ENCODE measurements around the gene ANO6. TPM values are rescaled to one million over a fixed set of nuclear protein-coding genes. Genes with fewer than 3 reads are reported as not detected.

The ANO6 gene
- polyA plus RNA-seq, 1 donor (not counting 4 experiments of a cell fraction or from before 2014, with no cell fraction given): 64.3 TPM

DNA sequence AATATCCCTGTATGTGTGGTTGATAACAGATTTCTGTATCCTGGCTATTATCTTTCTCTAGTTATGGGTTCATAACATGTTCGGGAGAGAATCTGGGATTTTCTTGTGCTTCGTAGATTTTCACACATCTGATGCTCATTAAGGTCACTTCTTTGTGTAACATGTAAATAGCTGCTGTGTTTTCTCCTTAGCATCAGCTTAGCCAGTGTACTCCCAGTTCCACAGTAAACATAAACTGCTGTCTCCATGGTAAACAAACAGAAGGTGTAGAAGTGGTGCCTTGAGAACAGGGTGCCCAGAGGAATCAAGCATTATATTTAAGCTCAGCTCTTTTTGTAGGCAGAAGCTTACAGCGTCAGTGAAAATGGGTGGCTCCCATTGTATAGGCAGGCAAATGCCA lies 88.0 kb downstream of the ANO6 start:
- dilution Hi-C loops (cut with MboI; ENCODE audit: extremely low pct_ligation_motif_present, low sequenced_read_pairs): no loop called here
- peaks cover 56% of the 10 kb centered on the region for H3K79me2 ChIP-seq (ENCODE audit: control insufficient read depth, insufficient read depth, low read length)
- peaks cover 18% of the 10 kb centered on the region for H3K4me1 ChIP-seq (ENCODE audit: control insufficient read depth, extremely low read depth, insufficient read depth, low read length)

DNA sequence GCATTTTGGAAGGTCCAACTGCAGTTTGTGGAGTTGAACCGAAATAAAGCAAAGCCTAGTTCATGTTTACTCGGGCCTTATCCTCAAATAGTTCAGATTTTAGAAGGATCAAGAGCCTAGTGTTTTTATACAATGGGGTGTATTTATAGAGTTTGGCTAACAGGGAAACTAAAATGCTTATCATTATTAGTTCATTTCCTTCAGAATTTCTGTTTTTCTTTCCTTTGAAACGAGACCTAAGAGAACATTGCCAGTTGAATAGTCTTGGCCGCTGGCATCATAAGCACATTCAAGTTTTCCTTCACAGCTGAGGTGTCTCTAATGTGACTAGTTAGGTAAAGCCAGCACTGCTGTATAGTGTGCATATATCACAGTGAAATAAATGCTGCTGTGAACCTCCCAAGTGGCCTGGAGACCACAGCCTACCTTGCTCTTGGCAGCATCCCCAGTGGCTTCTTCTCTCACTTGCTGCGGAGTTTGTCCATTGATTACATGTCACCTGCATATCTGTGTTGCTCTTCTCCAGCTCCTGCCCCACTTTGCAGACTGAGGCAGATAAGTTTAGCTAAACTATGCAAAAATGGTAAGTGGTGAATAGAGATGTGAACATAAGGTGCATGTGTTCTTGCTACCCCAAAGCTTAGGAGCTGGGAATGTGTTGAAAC lies 88.8 kb downstream of the ANO6 start:
- H3K27ac ChIP-seq (ENCODE audit: control insufficient read depth, insufficient read depth, low read length): no peak overlapping the region
- dilution Hi-C loops (cut with MboI; ENCODE audit: extremely low pct_ligation_motif_present, low sequenced_read_pairs): no loop called here
- no peak overlapping the region for H2AFZ ChIP-seq (ENCODE audit: control insufficient read depth, low read length)
- no peaks in the 10 kb centered on the region for H3K9me3 ChIP-seq (ENCODE audit: control insufficient read depth, low read depth, low read length)
- H3K9me1 ChIP-seq (ENCODE audit: control insufficient read depth, extremely low read depth, insufficient read depth, low read length): no peaks in the 10 kb centered on the region
- H3K27me3 ChIP-seq (ENCODE audit: control insufficient read depth, extremely low read depth, insufficient read depth, low read length): no peaks in the 10 kb centered on the region
- H4K20me1 ChIP-seq (ENCODE audit: control insufficient read depth, extremely low read depth, insufficient read depth, low read length): no peaks in the 10 kb centered on the region
- TF ChIP-seq, protein P1, sequence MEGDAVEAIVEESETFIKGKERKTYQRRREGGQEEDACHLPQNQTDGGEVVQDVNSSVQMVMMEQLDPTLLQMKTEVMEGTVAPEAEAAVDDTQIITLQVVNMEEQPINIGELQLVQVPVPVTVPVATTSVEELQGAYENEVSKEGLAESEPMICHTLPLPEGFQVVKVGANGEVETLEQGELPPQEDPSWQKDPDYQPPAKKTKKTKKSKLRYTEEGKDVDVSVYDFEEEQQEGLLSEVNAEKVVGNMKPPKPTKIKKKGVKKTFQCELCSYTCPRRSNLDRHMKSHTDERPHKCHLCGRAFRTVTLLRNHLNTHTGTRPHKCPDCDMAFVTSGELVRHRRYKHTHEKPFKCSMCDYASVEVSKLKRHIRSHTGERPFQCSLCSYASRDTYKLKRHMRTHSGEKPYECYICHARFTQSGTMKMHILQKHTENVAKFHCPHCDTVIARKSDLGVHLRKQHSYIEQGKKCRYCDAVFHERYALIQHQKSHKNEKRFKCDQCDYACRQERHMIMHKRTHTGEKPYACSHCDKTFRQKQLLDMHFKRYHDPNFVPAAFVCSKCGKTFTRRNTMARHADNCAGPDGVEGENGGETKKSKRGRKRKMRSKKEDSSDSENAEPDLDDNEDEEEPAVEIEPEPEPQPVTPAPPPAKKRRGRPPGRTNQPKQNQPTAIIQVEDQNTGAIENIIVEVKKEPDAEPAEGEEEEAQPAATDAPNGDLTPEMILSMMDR (optimal IDR thresholded peaks at IDR 0.05 in 1 of 3, IDR thresholded peaks at IDR 0.05 in 1 of 3, conservative IDR thresholded peaks at IDR 0.05 in 1 of 3; ENCODE audit: extremely low read depth in 1 of 3, insufficient read depth in 2 of 3, low read length in 3 of 3): no peak
- TF ChIP-seq EZH2 (IDR thresholded peaks at IDR 0.05; ENCODE audit: low read length): no peak
- H3K4me3 ChIP-seq (ENCODE audit: control insufficient read depth in 2 of 3, extremely low read depth in 1 of 3, insufficient read depth in 2 of 3, low read depth in 1 of 3, low read length in 3 of 3): no peak overlapping the region
- H3K4me2 ChIP-seq (ENCODE audit: control insufficient read depth, extremely low read depth, insufficient read depth, low read depth, low read length): no peak overlapping the region
- H3K36me3 ChIP-seq (ENCODE audit: control insufficient read depth in 2 of 2, extremely low read depth in 1 of 2, insufficient read depth in 2 of 2, low read length in 2 of 2): peaks cover 0 to 8% of the 10 kb centered on the region in 2 experiments
- DNase-seq (ENCODE audit: low read depth, low spot score) (no peak), FAIRE-seq (no peak)
- H3K9ac ChIP-seq (ENCODE audit: control insufficient read depth, extremely low read depth, insufficient read depth, low read length): no peak overlapping the region
- peaks cover 10% of the 10 kb centered on the region for H3K4me1 ChIP-seq (ENCODE audit: control insufficient read depth, extremely low read depth, insufficient read depth, low read length)
- H3K79me2 ChIP-seq (ENCODE audit: control insufficient read depth, insufficient read depth, low read length): peaks cover 56% of the 10 kb centered on the region

More for the DNA sequence above, 88.0 kb downstream of the ANO6 start:
- H3K27me3 ChIP-seq (ENCODE audit: control insufficient read depth, extremely low read depth, insufficient read depth, low read length): no peaks in the 10 kb centered on the region
- DNase-seq (ENCODE audit: low read depth, low spot score) (no peak), FAIRE-seq (no peak)
- H3K4me2 ChIP-seq (ENCODE audit: control insufficient read depth, extremely low read depth, insufficient read depth, low read depth, low read length): no peak overlapping the region
- TF ChIP-seq, protein P1 (optimal IDR thresholded peaks at IDR 0.05 in 1 of 3, IDR thresholded peaks at IDR 0.05 in 1 of 3, conservative IDR thresholded peaks at IDR 0.05 in 1 of 3; ENCODE audit: extremely low read depth in 1 of 3, insufficient read depth in 2 of 3, low read length in 3 of 3): no peak
- no peak for TF ChIP-seq EZH2 (IDR thresholded peaks at IDR 0.05; ENCODE audit: low read length)
- no peaks in the 10 kb centered on the region for H3K9me1 ChIP-seq (ENCODE audit: control insufficient read depth, extremely low read depth, insufficient read depth, low read length)
- H3K4me3 ChIP-seq (ENCODE audit: control insufficient read depth in 2 of 3, extremely low read depth in 1 of 3, insufficient read depth in 2 of 3, low read depth in 1 of 3, low read length in 3 of 3): no peak overlapping the region
- no peaks in the 10 kb centered on the region for H4K20me1 ChIP-seq (ENCODE audit: control insufficient read depth, extremely low read depth, insufficient read depth, low read length)
- H2AFZ ChIP-seq (ENCODE audit: control insufficient read depth, low read length): no peak overlapping the region
- no peak overlapping the region for H3K9ac ChIP-seq (ENCODE audit: control insufficient read depth, extremely low read depth, insufficient read depth, low read length)
- H3K9me3 ChIP-seq (ENCODE audit: control insufficient read depth, low read depth, low read length): no peaks in the 10 kb centered on the region
- peaks cover 0 to 8% of the 10 kb centered on the region in 2 experiments for H3K36me3 ChIP-seq (ENCODE audit: control insufficient read depth in 2 of 2, extremely low read depth in 1 of 2, insufficient read depth in 2 of 2, low read length in 2 of 2)
- no peak overlapping the region for H3K27ac ChIP-seq (ENCODE audit: control insufficient read depth, insufficient read depth, low read length)

Data from keratinocyte (primary cell).